GM13977 (cell line): ENCODE results near the gene CPNE5.

Experiments
- DNase-seq: peaks from one replicate; pipeline ENCODE4 v3.0.0; 2012; ENCODE audit warnings: low spot score
- in situ Hi-C: fragments of 300-500 bp; cut with MboI; formaldehyde crosslinking; loops from one replicate; pipeline ENCODE4 v1.12.0; 2022; ENCODE audit warnings: low sequenced_read_pairs, low pct_unique_long_range_greater_than_20kb, mixed read lengths, inconsistent platforms; ENCODE audit not compliant: unreplicated experiment
- TF ChIP-seq, protein P1 (sequence below): IDR thresholded peaks from 2 replicates; pipeline ENCODE4 v1.5.1; 2012; ENCODE audit warnings: mild to moderate bottlenecking, control low read depth; ENCODE audit not compliant: insufficient read depth; ENCODE audit errors: extremely low read depth, missing control alignments

The CPNE5 gene

GRCh38 chr6:36787210-36787609 is 52.0 kb downstream of the CPNE5 start:
- no peak for DNase-seq
- TF ChIP-seq, protein P1, sequence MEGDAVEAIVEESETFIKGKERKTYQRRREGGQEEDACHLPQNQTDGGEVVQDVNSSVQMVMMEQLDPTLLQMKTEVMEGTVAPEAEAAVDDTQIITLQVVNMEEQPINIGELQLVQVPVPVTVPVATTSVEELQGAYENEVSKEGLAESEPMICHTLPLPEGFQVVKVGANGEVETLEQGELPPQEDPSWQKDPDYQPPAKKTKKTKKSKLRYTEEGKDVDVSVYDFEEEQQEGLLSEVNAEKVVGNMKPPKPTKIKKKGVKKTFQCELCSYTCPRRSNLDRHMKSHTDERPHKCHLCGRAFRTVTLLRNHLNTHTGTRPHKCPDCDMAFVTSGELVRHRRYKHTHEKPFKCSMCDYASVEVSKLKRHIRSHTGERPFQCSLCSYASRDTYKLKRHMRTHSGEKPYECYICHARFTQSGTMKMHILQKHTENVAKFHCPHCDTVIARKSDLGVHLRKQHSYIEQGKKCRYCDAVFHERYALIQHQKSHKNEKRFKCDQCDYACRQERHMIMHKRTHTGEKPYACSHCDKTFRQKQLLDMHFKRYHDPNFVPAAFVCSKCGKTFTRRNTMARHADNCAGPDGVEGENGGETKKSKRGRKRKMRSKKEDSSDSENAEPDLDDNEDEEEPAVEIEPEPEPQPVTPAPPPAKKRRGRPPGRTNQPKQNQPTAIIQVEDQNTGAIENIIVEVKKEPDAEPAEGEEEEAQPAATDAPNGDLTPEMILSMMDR, result no peak
- in situ Hi-C loops, result no loop called here

DNA sequence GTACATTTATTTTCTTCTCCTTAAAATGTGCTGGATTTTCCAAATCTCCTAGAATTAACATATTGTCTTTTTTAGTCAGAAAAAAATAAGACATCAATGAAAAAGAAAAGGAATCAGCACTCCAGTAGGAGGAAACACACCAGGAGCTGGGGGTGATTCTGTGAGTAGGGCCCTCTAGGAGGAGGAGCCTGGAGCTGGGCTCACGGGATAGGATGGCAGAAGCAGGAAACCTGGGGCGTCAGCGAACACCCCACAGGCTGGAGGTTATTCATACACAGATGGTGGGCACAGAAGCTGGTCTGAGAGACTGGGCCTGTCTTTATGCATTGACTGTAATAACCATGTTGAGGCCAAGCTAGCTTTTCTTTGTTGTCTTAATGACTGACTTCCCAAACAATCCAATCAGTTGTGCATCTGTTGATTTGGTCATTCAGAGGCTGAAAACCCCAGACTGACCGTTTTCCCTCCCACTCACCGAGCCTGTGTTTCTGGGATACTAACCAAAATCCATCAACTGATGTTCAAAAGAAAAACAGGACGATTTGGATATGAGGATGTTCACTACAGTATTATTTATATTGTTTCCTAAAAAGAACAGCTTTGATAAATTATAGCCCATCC is 53.1 kb downstream of the CPNE5 start:
- TF ChIP-seq, protein P1, result no peak
- DNase-seq, result no peak
- in situ Hi-C loops, result no loop called here

DNA sequence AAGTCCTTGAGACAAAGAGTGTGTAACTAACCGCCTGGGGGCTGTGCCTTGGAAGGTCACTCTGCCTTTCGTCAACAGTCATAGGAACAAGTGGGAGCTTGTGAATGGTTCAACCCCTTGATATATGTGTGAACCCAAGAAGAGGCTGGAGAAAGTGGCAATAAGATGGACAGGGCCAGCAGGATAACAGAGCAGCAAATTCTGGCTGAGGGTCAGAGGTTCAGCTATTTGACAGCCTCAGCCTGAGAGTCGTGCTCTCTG is 54.9 kb downstream of the CPNE5 start:
- in situ Hi-C loops, result no loop called here
- TF ChIP-seq, protein P1, result no peak
- no peak for DNase-seq

DNA sequence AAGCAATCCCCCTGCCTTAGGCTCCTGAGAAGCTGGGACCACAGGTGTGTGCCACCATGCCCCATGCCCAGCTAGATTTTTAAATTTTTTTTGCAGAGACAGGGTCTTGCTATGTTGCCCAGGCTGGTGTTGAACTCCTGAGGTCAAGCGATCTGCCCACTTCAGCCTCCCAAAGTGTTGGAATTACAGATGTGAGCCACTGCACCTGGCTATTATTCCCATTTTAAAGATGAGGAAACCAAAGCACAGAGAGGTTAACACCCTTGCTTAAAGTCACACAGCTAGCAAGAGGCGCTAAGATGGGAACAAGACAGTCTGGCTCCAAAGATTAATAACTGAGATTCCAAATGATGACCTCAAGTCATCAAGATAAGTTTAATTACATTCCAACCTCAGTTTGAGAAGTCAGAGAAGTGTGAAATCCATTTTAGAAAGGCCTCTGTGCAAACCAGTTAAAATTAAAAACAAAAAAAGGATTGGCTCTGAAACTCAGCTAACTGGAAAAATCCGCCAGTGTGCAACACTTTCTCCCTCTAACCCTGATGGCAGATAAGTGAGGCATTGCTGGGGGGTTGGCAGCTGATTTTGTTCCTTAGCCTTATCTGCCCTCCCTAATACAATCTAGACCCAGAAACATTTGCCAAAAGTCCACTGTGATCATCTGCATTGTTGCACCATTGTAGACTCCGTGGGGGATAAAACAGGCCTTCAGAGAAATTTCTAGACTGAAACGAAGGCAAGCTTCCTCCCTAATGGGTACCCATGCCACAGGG is 55.5 kb downstream of the CPNE5 start:
- in situ Hi-C loops, result no loop called here
- DNase-seq, result no peak
- TF ChIP-seq, protein P1, result no peak

- TF ChIP-seq, protein P1, result no peak
- in situ Hi-C loops, result no loop called here
- peak; percentile 46 for DNase-seq
Observed at GRCh38 chr6:36781669-36782068, 57.6 kb downstream of the CPNE5 start.

- no peak for DNase-seq
- in situ Hi-C loops, result no loop called here
- TF ChIP-seq, protein P1, result no peak
Observed at GRCh38 chr6:36780442-36781177, 58.6 kb downstream of the CPNE5 start.
